Aortic smooth muscle cell (primary cell): ENCODE data around the gene MRPL10. TPM values are rescaled to one million over a fixed set of nuclear protein-coding genes. Genes with fewer than 3 reads are reported as not detected.

ENCODE experiments used
- total RNA-seq: library from RNA; depleted of rRNA; stranded (reverse); fragments of >200 nt; gene quantifications from 2 replicates; pipeline ENCODE4 v1.2.3, GENCODE V29; 2014

Gene MRPL10
- 12.7 and 13.1 TPM in 2 replicates for total RNA-seq

GRCh38 chr17:47831003-47831933 lies at the start of gene MRPL10, which contains the start of gene LRRC46:
Gene MRPL10 (minus strand): TSS chr17:47831541. CDS start chr17:47831511, 30 bp downstream.
Gene LRRC46 (plus strand): TSS chr17:47831670. CDS start chr17:47831990, 320 bp downstream.

GRCh38 chr17:47850692-47851573 lies 19.6 kb upstream of the MRPL10 start, which contains the start of gene SP6:
Gene SP6 (minus strand): TSS chr17:47851163. CDS start chr17:47848429, 2,734 bp downstream.

GRCh38 chr17:47840742-47841487 lies 9.6 kb upstream of the MRPL10 start, which contains the start of gene SCRN2:
Gene SCRN2 (minus strand): TSS chr17:47841273. CDS start chr17:47840843, 430 bp downstream.

GRCh38 chr17:47821424-47822391 lies 9.6 kb downstream of the MRPL10 start, which contains the start of gene OSBPL7:
Gene OSBPL7 (minus strand): TSS chr17:47821794. CDS start chr17:47820278, 1,516 bp downstream.

Other genes with a start within 250 kb of the MRPL10 start
- 259 and 268 TPM in 2 replicates for gene KPNB1, start 181.6 kb downstream of the MRPL10 start, total RNA-seq
- gene TBKBP1, start 137.4 kb downstream of the MRPL10 start, total RNA-seq: 6.5 and 9.6 TPM in 2 replicates
- gene TBX21, start 98.3 kb downstream of the MRPL10 start, total RNA-seq: not detected in 2 replicates
- gene OSBPL7, start 9.7 kb downstream of the MRPL10 start, total RNA-seq: 5.4 and 7.8 TPM in 2 replicates
- gene LRRC46, start 129 bp upstream of the MRPL10 start, total RNA-seq: 0.25 TPM in 1 of 2 replicates, not detected in the other
- 40.4 and 43.1 TPM in 2 replicates for gene SCRN2, start 9.7 kb upstream of the MRPL10 start, total RNA-seq
- gene SP6, start 19.6 kb upstream of the MRPL10 start, total RNA-seq: 0.12 and 0.13 TPM in 2 replicates
- 0.40 and 1.6 TPM in 2 replicates for gene SP2, start 64.7 kb upstream of the MRPL10 start, total RNA-seq
- 26.2 and 28.1 TPM in 2 replicates for gene PNPO, start 110.0 kb upstream of the MRPL10 start, total RNA-seq
- gene PRR15L, start 126.3 kb upstream of the MRPL10 start, total RNA-seq: not detected in 2 replicates
- 68.1 and 83.1 TPM in 2 replicates for gene CDK5RAP3, start 139.6 kb upstream of the MRPL10 start, total RNA-seq
- 147 and 185 TPM in 2 replicates for gene COPZ2, start 206.3 kb upstream of the MRPL10 start, total RNA-seq
- gene NFE2L1, start 216.8 kb upstream of the MRPL10 start, total RNA-seq: 123 and 186 TPM in 2 replicates